Myocyte (in vitro differentiated cells): ENCODE measurements around the gene TANGO2. TPM values are rescaled to one million over a fixed set of nuclear protein-coding genes. Genes with fewer than 3 reads are reported as not detected.

Experiments used
- DNase-seq: peaks from one replicate; pipeline ENCODE4 v3.0.0-alpha.2; 2012; ENCODE audit warnings: low read depth
- total RNA-seq: library from RNA; depleted of rRNA; stranded (reverse); fragments of >200 nt; gene quantifications from 2 replicates; pipeline ENCODE4 v1.2.3, GENCODE V29; 2014

TANGO2 gene
- total RNA-seq, 1 donor from 2014 or later: 39.0 TPM

DNA sequence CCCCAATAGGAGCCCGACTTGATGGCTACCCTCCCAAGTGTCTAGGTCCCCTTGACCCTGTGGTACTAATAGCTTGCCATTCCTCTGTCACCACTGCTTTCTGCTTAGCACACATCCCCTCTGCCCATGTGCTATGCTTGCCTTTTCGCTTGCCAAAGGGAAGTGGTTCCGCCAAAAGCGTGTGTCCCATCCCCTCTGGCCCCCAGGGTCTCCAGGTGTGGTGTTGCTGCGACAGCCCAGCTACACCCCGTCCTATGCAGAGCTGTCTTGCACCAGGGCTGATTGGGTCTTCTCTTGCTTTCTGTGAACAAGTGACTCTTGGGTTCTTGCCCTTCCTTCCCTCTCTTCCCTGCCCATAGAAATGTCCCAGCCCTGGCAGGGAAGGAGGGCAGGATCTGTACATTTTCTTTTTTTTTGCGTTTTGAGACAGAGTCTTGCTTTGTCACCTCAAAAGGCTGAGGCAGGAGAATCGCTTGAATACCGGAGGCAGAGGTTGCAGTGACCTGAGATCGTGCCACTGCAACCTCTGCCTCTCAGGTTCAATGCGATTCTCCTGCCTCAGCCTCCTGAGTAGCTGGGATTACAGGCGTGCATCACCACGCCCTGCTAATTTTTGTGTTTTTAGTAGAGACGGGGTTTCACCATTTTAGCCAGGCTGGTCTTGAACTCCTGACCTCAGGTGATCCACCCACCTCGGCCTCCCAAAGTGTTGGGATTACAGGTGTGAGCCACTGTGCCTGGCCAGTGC is 3.9 kb downstream of the TANGO2 start:
- DNase-seq: no peak

- no peak for DNase-seq
Measured at GRCh38 chr22:20025401-20026203, 4.7 kb downstream of the TANGO2 start.

GRCh38 chr22:20026204-20026908 is 5.4 kb downstream of the TANGO2 start:
- DNase-seq: peak; percentile 42

DNA sequence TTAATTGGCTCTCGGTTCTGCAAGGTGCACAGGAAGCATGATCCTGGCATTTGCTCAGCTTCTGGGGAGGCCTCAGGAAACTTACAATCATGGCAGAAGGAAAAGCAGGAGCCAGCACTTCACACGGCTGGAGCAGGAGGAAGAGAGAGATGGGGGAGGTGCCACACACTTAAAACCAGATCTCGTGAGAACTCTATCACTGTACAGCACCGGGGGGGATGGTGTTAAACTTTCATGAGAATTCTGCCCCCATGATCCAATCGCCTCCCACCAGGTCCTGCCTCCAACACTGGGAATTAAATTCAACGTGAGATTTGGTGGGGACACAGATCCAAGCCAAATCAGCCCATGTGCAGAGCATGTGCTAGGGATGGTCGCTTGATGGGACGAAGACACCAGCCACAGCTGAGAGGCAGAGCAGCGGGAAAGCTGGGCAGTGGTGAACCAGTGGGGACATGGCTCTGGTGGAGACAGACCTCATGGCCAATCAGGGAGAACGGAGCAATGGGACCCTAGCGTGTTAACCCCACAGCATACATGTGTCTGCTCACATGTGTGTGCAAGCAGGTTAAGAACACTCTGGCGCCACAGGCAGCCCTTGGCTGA is 6.2 kb downstream of the TANGO2 start:
- DNase-seq: no peak

DNA sequence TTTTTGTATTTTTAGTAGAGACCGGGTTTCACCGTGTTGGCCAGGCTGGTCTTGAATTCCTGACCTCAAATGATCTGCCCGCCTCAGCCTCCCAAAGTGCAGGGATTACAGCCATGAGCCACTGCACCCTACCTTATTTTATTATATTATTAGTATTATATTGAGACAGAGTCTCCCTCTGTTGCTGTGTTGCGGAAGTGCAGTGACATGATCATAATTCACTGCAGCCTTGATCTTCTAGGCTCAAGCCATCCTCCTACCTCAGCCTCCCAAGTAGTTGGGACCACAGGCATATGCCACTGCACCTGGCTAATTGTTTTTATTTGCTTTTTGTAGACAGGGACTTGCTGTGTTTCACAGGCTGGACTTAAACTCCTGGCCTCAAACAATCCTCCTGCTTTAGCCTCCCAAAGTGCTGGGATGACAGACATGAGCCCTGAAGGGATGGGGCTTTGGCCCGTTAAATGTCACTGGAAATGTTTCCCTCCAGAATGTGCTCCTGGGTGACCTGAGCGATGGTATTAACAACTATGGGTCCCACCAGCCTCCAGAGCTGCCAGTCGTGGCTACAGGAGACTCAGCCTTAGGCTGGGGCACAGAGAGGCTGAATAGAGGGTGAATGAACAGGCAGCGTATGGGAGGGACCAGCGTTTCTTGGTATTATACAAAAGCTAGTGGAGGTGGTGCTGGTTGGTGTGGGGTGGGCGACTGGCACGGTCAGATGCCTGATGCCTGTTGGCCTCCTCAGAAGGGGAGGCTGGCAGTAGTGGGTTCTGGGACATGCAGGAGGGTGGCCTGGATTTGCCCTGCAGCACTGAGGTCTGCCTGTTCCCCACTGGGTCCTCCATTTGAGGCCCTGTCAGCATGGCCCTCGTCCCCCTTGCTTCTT is 7.3 kb downstream of the TANGO2 start:
- DNase-seq: peak; percentile 19

DNA sequence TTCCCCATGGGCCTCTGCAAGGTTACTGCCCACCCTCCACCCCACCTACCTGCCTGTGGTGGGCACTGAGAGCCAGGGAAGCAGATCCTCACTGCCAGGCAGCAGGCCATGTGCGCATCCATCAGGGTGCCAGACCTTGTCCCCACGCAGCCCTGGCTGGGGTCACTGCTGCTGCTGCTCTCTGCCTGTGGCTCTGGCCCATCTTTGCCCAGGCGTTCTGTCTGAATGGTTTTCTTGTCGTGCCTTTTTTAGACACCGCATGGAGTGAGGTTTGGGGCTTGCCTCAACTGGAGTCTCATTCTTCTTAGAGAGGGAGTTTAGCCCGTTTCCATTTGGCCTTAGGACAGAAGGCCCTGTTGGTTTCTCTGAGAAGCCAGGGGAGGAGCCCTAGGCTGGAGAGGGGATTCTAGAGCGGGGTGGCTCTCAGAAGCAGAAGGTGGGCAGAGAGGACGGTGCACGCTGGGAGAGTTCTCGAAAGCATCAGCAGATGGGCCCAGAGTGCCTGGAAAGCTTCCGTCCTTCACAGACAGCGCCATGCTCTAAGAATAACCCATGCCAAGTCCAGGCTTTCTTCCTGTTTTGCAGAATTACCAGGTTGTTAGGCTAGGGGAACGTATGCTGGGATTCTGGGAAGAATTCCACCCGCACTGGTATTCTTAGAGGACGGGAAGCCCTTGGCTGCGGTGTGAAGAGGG is 8.1 kb downstream of the TANGO2 start:
- no peak for DNase-seq

GRCh38 chr22:20029550-20030225 is 8.8 kb downstream of the TANGO2 start:
- DNase-seq: no peak

DNA sequence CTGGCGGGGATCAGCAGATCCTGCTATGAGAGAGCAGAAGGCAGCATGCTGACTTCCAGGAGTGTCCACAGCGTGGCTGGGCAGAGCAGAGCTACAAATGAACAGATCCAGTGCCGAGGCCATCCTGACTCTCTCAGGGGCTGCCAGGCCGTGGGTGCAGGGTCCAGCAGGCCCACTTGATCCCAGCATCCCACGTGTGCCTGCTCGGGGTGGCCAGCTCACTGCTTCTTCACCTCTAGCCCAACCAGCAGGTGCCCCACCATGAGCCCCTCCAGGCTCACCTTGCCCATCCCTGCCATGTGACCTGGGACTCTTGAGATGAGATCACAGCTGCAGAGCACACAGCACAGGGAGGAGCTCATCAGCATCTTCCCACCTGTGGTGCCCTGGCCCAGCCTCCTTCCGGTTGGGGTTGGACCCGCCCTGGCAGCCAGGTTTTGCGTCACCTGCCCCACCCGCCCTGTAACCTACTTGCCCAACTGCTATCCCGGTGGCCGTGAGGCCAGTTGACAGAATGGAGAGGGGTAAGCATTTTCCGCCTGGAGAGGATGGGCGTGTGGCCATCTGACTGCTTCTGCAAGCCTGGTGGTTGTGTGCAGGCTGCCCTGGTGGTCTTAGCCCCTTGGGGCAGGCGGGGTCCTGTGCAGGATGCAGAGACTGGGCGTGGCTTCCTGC is 11.0 kb downstream of the TANGO2 start:
- DNase-seq: no peak

- DNase-seq: peak; percentile 80
Measured at GRCh38 chr22:20032407-20032991, 11.6 kb downstream of the TANGO2 start.

DNA sequence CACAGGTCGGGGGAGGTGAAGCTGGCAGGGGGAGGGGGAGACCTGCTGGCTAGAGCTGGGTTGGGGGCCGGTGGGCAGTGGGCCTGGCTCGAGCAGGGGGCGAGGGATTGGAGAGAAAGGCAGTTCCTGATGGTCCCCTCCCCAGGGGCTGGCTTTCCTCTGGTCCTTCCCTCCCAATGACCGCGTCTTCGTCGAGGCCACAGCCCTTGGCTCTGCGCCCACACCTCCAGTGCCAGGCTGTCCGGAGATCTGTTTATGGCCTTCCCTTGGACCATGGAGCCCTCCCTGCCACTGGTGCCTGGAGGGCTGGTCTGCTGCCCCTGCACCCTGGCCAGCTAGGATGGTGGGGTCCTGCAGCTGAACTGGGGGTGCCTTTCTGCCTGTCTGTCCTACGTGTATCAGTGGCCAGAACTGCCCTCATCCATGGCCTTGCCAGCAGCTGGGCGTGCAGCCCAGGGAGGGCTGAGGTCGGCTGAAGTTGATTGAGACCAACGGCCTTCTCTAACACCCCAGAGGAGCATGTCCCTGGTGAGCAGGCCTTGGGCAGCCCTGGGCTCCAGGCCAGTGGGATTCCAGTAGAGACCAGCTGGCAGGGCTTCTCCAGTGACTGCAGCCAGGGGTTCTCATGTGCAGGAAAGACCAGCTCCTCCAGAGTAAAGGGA is 12.3 kb downstream of the TANGO2 start:
- DNase-seq: peak; percentile 91

GRCh38 chr22:20034143-20034542 is 13.2 kb downstream of the TANGO2 start:
- DNase-seq: no peak

GRCh38 chr22:20035375-20036083 is 14.6 kb downstream of the TANGO2 start:
- no peak for DNase-seq

DNA sequence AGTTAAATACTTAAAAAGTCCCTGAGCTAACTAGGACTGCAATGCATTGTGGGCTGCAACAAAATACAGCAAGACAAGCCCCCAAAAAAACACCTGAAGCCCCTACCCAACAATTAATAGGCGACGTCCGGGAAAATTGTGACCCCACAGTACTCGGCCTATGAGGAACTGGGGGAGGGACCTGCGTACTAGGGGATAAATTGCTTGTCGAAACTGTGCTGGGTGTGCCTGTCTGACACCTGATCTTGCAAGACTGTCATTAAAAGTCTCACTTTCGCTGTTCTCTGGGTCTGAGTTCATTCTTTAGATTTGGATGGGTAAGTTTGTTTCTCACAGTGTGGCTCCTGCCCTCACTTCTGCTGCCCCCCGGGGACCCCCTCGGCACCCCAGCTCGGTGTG is 15.2 kb downstream of the TANGO2 start:
- DNase-seq: no peak

DNA sequence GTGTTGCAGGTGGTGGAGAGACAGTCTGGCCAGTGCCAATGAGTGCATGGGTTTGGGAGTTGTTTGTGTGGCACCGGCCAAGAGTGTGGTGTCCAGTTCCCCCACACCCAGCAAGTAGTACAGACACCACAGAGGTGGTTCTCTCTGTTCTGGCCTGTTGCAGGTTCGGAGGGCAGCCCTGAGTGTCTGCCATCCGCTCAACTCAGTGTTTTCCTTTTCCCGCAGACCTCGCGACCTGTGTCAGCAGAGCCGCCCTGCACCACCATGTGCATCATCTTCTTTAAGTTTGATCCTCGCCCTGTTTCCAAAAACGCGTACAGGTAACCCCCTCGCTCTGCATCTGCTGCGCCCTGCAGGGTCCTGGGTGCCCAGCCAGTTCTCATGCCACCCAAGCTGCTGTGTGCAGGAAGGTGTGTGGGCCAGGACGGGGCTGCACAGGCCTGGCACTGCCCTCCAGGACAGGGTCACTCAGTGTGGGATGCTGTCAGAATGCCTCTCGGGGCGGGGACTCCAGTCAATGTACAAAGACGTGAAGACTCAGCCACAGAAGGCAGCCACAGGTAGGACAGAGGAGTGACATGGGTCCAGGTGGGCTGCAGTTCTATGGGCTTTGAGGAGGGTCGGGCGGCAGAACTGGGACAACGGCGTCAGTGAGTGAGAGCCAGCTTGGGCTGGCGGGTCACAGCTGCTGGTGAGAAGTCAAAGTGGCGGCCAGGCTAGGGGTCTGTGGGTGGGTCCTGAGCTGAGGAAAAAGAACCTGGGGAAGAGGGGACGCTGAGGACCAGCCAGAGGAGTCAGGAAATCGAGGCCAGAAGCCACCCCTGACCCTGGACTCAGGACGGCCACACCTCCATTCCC is 15.9 kb downstream of the TANGO2 start:
- no peak for DNase-seq

DNA sequence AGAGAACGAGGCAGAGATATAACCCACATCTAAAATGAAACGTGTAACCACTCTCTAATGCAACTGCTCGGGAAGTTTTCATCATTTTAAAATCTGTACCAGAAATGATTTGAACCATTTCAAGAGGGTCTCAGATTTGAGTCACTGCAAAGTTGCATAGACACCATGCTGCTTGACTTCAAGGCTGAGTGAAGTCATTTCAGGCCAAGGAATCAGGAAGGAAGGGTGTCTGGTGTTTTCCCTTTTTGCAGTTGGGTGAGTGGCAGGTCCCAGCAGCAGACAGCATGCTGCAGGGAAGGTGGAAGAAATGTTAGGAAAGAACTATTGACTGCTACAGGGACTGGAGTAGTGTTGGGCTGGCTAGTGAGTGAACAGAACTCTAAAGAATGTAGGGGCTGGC is 16.5 kb downstream of the TANGO2 start:
- no peak for DNase-seq

GRCh38 chr22:20038574-20038973 is 17.7 kb downstream of the TANGO2 start:
- no peak for DNase-seq
